Muscle of arm (tissue), 12 donors: ENCODE measurements around the gene ARL15. TPM values are rescaled to one million over a fixed set of nuclear protein-coding genes. Genes with fewer than 3 reads are reported as not detected.

Source experiments
- DNase-seq: peaks from one replicate; pipeline ENCODE4 v3.0.0-alpha.2; 2013
- polyA plus RNA-seq, 12 donors: library from polyadenylated mRNA; unstranded; fragments of 120-200 nt; gene quantifications; one replicate each; pipeline ENCODE4 v1.2.1, GENCODE V29; 2013; ENCODE audit not compliant: insufficient read length in 12 of 12

The ARL15 gene
- polyA plus RNA-seq, 12 donors, result 22.9 to 139 (median 30.5) TPM

DNA sequence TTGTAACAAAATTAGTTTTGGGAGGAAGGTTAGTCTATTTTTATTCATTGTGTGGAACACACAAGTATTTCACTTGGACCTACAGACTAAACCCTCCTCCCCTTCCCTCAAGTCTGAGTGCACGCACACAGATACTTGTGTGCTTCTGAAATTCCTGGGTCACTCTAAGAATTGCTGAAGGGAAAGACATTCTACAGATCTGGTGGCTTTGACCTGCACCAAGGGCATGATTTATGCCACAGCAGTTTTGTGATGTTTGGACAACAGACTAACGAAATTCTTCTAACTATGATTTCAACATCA is 150.5 kb downstream of the ARL15 start:
- DNase-seq, result no peak

- DNase-seq, result peak; percentile 66
Measured at GRCh38 chr5:54159153-54159892, 151.1 kb downstream of the ARL15 start.

DNA sequence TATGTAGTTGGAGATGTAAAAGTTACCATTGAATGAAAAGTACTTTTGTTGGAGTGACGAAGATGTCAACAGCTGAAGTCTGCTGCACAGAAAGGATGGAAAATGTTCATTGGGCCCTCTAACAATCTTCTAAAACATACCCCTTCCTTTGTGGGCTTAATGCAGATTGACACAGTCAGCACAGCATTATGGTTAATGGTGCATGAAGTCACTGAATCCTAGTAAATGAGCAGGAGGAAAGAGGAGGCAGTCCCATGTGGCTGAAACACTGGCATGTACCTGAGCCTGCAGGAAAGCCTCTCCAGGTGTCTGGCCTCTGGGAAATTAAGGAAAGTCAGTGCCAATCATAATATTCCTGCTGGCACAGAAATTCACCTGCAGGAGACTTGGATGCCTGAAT is 153.8 kb downstream of the ARL15 start:
- DNase-seq, result no peak

DNA sequence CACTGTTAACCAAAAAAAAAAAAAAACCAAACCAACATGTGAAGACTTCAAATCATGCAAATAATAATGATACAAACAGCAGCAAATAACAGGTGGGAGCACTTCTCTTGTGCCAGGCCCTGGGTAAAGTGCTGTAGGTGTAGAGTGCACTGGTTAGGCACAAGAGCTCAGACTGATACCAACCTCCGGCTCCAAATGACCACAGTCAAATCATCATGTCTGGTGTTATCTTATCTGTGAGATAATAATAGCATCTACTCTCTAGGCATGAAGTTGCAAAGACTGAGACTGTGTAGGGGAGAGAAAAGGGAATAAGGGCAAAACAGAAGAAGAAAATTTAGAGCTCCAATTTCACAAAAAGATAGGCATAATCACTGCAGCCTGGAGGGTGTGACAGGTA is 159.5 kb downstream of the ARL15 start:
- DNase-seq, result no peak

DNA sequence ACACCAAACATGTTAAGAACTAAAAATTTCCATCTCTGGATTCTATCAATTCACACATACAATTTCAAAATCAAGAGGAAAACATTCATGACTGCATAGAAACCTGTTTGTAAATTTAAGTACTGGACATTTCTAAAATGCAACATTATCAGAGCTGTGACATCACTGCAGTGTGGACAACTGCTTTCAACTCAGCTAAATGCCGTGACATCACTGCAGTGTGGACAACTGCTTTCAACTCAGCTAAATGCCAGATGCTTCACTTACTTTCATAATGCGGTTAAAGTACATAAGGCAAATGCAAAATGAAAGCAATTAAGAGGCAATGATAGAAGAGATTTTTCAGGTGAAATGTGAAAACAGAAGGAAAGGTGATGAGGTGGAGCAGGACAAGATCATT is 161.5 kb downstream of the ARL15 start:
- DNase-seq, result no peak

DNA sequence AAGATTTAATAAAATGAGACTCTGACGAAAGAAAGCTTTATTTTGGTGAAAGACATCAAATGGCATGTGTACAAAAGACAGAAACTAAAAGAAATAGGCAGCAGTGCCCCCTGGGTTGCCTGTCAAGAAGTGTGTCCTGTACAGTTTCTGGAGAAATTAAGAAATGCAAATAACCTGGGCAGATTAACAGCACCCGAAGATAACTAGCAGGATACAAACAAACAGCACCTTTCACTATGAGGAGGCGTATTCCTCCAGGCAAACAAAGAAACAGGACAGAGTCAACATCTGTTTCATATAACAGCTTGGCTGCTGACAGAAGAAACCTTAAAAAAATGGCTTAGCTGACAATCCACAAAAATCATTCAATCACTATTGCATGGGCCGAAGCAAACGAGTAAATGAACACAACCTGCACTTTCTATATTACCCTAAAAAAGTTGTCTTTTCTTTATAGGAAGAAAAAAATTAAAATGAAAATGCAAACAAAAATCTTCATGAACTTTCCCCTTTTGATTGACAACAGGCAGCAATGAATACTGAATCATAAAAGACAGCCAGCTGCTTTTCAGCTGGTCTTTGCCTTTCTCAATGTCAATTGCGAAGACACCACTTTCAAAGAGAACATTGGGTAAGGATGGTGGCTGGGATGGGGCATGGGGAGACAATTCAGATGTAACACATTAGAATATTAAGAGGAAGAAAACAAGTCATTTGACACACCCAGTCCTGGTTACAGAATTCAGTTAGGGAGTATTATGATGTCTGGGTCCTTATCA is 162.1 kb downstream of the ARL15 start:
- DNase-seq, result peak; percentile 62

DNA sequence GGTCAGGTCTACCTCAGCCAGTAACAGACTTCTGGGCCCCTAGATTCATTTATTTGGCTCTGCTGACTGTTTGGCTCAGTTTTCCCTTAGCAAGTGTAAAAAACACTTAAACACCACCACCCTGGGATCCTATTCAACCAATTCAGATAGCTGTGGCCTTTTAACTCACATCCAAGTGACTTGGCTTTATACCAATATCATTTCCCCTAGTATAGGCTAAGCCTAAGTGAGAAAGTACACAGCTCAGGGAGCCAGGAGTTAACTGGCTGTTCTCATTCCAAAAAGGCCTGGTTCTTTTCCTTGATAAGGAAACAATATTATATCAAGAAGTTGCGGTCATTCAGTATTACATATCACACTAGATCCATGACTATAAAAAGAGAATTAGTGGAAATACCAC is 163.5 kb downstream of the ARL15 start:
- peak; percentile 63 for DNase-seq

GRCh38 chr5:54146390-54146789 is 164.0 kb downstream of the ARL15 start:
- DNase-seq, result no peak

- DNase-seq, result no peak
Measured at GRCh38 chr5:54140247-54140840, 170.0 kb downstream of the ARL15 start.

- peak; percentile 85 for DNase-seq
Measured at GRCh38 chr5:54136516-54137440, 173.6 kb downstream of the ARL15 start.

- DNase-seq, result no peak
Measured at GRCh38 chr5:54135042-54135441, 175.3 kb downstream of the ARL15 start.

GRCh38 chr5:54133917-54134316 is 176.5 kb downstream of the ARL15 start:
- no peak for DNase-seq

DNA sequence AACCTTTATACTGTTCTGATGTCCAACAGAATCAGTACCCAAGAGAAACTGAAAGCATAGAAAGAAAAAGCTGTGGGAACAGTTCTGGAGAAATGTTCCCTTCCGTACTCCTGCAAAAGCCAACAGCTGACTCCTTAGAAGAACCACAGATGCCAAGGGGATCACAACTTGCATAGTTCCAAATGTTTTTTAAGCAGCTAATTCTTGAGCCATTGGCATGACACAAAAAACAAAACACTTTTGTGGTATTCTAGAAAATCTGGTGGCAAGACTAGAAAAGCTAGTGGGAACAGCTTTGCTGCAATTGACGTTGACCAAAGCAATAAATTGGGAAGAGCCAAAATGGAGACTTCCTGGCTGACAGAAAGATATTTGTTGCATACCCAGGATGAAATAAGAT is 189.9 kb downstream of the ARL15 start:
- DNase-seq, result no peak

DNA sequence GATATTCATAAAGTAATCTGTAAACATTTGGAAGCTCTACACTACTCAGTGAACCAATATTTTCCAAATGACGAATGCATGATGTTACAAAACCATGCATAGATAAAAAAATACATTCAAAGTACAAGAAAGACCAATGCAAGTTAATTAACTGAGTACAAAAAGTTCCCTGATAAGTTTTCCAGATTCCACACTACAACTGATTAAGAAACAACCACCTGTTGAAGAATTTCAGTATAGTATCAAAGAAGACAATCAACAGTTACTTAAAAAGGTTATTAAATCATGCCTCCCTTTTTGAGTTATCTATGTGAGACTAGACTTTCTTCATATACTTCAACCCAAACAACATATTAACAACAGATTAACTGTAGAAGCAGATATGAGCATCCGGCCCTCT is 192.4 kb downstream of the ARL15 start:
- no peak for DNase-seq

GRCh38 chr5:54115735-54116403 is 194.5 kb downstream of the ARL15 start:
- no peak for DNase-seq

DNA sequence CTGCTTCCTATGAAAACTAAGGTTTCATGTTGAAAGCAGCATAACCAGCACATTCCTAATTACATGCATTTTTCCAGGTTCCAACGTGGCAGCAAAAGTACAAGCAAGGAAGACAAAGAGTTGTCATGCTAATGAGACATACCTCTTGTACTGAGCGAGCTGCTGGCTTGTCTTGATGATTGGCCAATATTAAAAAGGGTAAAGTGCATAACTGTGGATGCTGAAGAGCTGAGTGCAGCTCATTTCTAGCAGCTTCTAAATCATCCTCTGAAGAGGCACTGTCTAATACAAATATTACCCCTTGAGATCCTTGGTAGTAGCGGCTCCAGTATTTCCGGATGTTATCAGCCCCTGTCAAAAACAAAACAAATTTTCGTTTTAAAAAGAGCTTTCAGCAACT is 197.3 kb downstream of the ARL15 start:
- no peak for DNase-seq

GRCh38 chr5:54109626-54110330 is 200.6 kb downstream of the ARL15 start:
- no peak for DNase-seq

GRCh38 chr5:54108136-54108535 is 202.2 kb downstream of the ARL15 start:
- no peak for DNase-seq

GRCh38 chr5:54103871-54104270 is 206.5 kb downstream of the ARL15 start:
- no peak for DNase-seq

- DNase-seq, result no peak
Measured at GRCh38 chr5:54098267-54098666, 212.1 kb downstream of the ARL15 start.

- no peak for DNase-seq
Measured at GRCh38 chr5:54095969-54096368, 214.4 kb downstream of the ARL15 start.
